HG03108 (cell line): Measurements from ENCODE around the gene PCDHGA2.
"Not testable (repeated sequence)": the region's sequence is repeated elsewhere in the genome, so short reads cannot be mapped to it uniquely, and the experiment has no call there.

ENCODE experiments used
- ATAC-seq: cut with Tn5 transposase; IDR thresholded peaks from one replicate; pipeline ENCODE4 v1.9.1; 2021; ENCODE audit warnings: moderate library complexity; ENCODE audit not compliant: unreplicated experiment

The PCDHGA2 gene

GRCh38 chr5:141346017-141346416 is 7.5 kb downstream of the PCDHGA2 start:
- ATAC-seq: not testable (repeated sequence)

GRCh38 chr5:141349917-141350619 is 11.5 kb downstream of the PCDHGA2 start, which contains the start of gene PCDHGB1:
Gene PCDHGB1, plus strand, starts transcription at chr5:141350099. Its CDS starts 162 bp downstream, at chr5:141350261.
- ATAC-seq: no peak

GRCh38 chr5:141351591-141351990 is 13.0 kb downstream of the PCDHGA2 start:
- ATAC-seq: no peak

GRCh38 chr5:141354900-141355469 is 16.4 kb downstream of the PCDHGA2 start, which contains the start of gene PCDHGA4:
Gene PCDHGA4, plus strand, starts transcription at chr5:141355021. Its CDS starts 87 bp downstream, at chr5:141355108.
- no peak for ATAC-seq

GRCh38 chr5:141355641-141356040 is 17.1 kb downstream of the PCDHGA2 start:
- no peak for ATAC-seq

GRCh38 chr5:141356133-141356532 is 17.6 kb downstream of the PCDHGA2 start:
- ATAC-seq: no peak

- ATAC-seq: no peak
These were observed 18.4 kb downstream of the PCDHGA2 start for GRCh38 chr5:141356950-141357349.

- ATAC-seq: no peak
These were observed 21.3 kb downstream of the PCDHGA2 start, which contains the start of gene PCDHGB2 for GRCh38 chr5:141359790-141360426. Gene PCDHGB2, plus strand, starts transcription at chr5:141359994. Its CDS starts 142 bp downstream, at chr5:141360136.

- no peak for ATAC-seq
These were observed 22.1 kb downstream of the PCDHGA2 start for GRCh38 chr5:141360685-141361084.

- ATAC-seq: no peak
These were observed 24.2 kb downstream of the PCDHGA2 start for GRCh38 chr5:141362719-141363118.

GRCh38 chr5:141363952-141364660 is 25.5 kb downstream of the PCDHGA2 start, which contains the start of gene PCDHGA5:
Gene PCDHGA5, plus strand, starts transcription at chr5:141364162. Its CDS starts 169 bp downstream, at chr5:141364331.
- ATAC-seq: no peak

- no peak for ATAC-seq
These were observed 27.7 kb downstream of the PCDHGA2 start for GRCh38 chr5:141366016-141366896.

GRCh38 chr5:141369994-141370848 is 31.7 kb downstream of the PCDHGA2 start, which contains the start of gene PCDHGB3:
Gene PCDHGB3, plus strand, starts transcription at chr5:141370242. Its CDS starts 153 bp downstream, at chr5:141370395.
- ATAC-seq: peak; percentile 82

GRCh38 chr5:141371572-141372475 is 33.3 kb downstream of the PCDHGA2 start:
- no peak for ATAC-seq

GRCh38 chr5:141373673-141374317 is 35.2 kb downstream of the PCDHGA2 start, which contains the start of gene PCDHGA6:
Gene PCDHGA6, plus strand, starts transcription at chr5:141373891. Its CDS starts 193 bp downstream, at chr5:141374084.
- no peak for ATAC-seq

- no peak for ATAC-seq
These were observed 36.1 kb downstream of the PCDHGA2 start for GRCh38 chr5:141374627-141375026.

- not testable (repeated sequence) for ATAC-seq
These were observed 37.0 kb downstream of the PCDHGA2 start for GRCh38 chr5:141375444-141376155.
